ENCODE data around the gene SLC25A41. TPM values are rescaled to one million over a fixed set of nuclear protein-coding genes. Genes with fewer than 3 reads are reported as not detected.

SLC25A41 gene
- total RNA-seq, result 0.36 TPM

DNA sequence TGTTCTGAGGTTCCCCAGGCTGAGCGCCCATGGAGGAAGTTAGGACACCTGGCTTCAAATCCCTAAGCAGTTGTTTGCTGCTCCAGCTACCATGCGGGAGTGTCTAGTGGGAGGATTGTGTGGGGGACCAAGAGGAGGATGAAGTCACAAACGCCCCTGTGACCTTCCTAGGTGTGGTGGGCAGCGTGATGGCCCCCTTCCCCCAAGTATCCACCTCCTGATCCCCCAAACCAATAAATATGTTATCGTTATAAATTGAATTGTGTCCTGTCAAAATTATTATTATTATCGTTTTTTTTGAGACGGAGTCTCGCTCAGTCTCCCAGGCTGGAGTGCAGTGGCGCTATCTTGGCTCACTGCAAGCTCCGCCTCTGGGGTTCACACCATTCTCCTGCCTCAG is at the start of gene SLC25A41:
TSS of gene SLC25A41 (minus strand) at position 101 of the 400 bp plus-strand sequence. CDS start at position 31, 70 bp downstream.
- no peak for ATAC-seq

- no peak for ATAC-seq
Observed at GRCh38 chr19:6483235-6483634, 49.7 kb upstream of the SLC25A41 start.

DNA sequence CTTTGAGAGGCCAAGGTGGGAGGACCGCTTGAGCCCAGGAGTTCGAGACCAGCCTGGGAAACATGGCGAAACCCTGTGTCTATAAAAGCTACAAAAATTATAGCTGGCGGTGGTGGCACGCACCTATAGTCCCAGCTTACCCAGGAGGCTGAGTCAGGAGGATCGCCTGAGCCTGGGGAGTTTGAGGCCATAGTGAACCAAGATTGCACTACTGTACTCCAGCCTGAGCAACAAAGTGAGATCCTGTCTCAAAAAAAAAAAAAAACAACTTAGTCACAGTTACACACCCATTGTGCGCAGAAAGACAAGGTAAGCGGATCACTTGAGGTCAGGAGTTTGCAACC is 48.8 kb upstream of the SLC25A41 start:
- no peak for ATAC-seq

- ATAC-seq, result peak; percentile 39
Observed at GRCh38 chr19:6481541-6482342, 48.2 kb upstream of the SLC25A41 start, which contains the start of gene DENND1C. DENND1C (minus strand) TSS chr19:6481787; CDS start chr19:6481695, 92 bp downstream.

DNA sequence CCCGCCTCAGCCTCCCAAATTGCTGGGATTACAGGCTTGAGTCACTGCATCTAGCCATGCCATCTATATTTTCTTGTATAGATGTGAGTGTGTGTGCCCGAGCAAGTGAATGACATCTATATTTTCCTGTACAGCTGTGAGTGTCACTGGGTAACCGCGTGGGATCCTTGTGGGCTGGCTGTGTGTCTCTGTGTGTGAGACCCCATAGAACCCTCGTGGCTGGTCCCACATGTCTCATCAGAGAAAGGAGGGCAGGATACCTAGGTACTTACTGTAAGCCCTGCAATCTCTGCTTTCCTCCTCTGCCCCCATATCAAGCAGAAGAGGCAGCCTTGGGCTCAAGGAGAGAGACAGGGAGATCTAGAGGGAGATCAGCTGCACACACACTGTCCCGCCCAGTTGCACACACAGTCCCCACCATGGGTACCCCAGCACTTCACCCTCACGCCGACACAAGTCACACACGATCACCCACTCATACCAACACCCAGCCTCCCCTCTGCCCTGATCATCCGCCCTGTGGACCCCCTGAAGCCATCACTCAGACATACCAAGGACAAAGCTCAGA is 47.4 kb upstream of the SLC25A41 start:
- no peak for ATAC-seq

DNA sequence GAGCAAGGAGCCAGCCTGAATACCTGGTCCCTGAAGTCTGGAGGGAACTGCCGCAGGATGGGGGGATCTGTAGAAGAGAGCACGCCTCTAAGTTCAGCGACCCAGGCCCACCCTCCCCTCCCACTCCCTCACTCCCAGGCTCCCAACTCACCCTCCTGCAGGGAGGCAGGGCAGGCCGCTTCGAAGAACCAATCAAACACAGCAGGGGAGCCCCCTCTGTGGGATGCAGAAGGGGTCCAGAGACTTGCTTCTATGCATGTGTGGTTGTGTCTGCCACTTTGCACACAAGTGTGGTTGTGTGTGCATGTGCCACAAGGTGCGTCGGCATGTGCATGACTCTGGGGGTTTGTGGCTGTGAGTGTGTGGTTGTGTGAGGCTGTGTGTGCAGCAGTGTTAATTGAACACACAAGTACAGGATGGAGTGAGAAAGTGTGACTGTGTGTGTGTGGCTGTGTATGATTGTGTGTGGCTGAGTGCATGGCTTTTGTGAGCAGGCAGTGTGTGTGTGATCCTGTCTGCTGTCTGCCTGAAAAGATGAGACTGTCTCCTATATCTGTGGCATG is 46.4 kb upstream of the SLC25A41 start:
- ATAC-seq, result no peak

GRCh38 chr19:6478815-6479214 is 45.3 kb upstream of the SLC25A41 start:
- ATAC-seq, result no peak

DNA sequence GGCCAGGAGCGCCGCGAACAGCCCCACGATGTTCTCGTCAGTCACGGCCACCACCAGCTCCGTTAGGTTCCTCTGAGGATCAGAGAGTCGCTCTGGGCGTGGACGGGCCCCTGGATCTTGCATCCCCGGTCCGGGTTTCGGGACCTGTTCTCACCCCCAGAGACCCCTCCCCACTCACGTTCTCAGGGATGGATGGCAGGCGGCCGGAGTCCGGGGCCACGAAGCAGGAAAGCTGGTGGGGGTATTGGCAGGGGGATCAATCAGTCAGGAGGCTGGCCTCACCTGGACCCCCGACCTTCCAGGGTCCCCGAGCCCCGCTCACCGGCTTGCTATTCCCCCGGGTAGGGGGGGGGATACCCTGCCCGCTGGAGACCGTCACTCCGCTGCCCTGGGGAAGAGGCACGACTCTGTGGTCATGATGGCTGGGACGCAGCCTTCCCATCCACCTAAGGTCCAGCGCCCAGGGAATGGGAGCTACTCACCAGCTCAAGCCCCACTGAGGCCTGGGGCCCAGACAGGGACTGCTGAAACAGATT is 43.4 kb upstream of the SLC25A41 start:
- no peak for ATAC-seq

DNA sequence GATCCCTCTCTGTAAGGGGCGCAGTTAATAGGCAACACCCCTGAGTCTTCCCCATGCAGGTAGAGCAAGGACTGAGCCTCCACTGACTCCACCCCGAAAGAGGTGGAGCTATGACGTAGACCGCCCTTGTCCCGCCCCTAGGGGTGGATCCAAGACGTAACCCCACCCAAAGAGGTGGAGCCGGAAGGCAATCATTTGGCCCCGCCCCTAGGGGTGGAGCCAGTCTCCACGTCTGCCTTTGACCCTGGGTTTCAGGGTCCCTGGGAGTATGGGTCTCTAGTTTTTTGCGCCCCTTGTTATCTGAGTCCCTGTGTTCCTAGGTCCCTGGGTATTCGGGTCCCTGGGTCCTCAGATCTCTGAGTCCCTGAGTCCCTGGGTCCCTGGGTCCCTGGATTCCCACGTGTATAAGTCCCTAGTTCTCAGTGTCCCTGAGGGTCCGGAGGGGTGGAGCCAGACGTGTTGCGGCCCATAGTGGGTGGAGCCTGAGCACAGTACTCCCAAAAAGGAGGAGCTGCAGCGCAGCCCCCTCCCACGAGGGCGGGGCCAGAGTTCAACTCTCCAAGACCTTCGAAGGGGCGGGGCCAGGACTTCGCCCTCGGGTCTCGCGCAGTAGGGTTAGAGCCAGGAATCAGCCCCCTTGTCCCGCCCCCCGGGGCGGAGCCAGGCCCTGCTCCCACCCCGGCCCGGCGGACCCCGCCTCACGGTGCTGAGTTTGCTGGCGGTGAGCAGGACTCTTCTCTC is 42.8 kb upstream of the SLC25A41 start:
- ATAC-seq, result peak; percentile 85

GRCh38 chr19:6475321-6476108 is 42.0 kb upstream of the SLC25A41 start:
- ATAC-seq, result peak; percentile 22

DNA sequence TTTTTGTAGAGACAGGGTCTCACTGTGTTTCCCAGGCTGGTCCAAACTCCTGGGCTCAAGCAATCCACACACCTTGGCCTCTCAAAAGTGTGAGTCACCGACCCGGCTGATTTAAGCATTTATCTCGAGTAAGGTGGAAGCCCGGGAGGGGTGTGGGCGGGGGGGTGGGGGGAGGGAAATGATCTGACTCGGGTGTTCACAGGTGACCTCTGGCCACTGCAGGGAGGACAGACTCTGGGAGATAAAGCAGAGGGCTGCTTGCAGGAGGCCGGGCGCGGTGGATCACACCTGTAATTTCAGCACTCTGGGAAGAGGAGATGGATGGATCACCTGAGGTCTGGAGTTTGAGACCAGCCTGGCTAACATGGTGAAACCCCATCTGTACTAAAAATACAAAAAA is 40.1 kb upstream of the SLC25A41 start:
- ATAC-seq, result no peak

DNA sequence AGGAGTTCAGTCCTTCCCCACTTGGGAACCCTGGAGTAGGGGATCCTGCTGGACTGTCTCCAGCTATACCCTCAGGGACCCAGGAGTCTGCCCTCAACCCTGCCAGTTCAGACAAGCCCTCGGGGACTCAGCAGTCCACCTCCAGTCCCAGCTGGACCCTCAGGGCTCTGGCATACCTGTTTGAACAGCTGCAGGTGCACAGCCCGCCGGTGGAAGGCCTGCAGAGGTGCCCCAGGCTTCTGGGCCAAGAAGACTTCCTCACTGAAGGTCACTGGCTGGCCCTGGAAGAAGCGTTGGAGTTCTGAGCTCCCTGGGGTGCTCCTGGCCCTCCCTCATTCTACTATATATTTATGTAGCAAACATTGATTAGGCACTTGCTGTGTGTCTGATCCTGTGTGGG is 39.1 kb upstream of the SLC25A41 start:
- ATAC-seq, result no peak

GRCh38 chr19:6471076-6471475 is 37.5 kb upstream of the SLC25A41 start:
- ATAC-seq, result no peak

GRCh38 chr19:6470173-6470572 is 36.6 kb upstream of the SLC25A41 start:
- no peak for ATAC-seq

- no peak for ATAC-seq
Observed at GRCh38 chr19:6467384-6467783, 33.8 kb upstream of the SLC25A41 start.

DNA sequence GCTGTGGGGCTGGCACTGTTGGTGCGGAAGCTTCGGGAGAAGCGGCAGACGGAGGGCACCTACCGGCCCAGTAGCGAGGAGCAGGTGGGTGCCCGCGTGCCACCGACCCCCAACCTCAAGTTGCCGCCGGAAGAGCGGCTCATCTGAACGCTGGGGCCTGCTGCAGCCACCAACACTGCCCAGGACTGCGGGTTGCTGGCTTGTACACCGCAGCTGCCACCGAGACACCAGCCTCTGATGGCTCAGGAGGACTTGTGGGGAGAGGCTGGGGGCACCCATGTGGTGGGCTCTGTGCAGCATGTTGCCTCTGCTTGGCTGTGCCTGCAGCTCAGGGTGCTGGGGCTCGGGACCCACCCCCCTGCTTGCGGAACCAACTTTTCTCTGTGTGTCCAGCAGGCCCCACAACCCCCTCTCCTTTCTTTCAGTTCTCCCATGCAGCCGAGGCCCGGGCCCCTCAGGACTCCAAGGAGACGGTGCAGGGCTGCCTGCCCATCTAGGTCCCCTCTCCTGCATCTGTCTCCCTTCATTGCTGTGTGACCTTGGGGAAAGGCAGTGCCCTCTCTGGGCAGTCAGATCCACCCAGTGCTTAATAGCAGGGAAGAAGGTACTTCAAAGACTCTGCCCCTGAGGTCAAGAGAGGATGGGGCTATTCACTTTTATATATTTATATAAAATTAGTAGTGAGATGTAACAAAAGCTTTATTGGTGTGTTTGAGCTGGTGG is 33.1 kb upstream of the SLC25A41 start:
- no peak for ATAC-seq

- no peak for ATAC-seq
Observed at GRCh38 chr19:6465663-6466062, 32.1 kb upstream of the SLC25A41 start.

DNA sequence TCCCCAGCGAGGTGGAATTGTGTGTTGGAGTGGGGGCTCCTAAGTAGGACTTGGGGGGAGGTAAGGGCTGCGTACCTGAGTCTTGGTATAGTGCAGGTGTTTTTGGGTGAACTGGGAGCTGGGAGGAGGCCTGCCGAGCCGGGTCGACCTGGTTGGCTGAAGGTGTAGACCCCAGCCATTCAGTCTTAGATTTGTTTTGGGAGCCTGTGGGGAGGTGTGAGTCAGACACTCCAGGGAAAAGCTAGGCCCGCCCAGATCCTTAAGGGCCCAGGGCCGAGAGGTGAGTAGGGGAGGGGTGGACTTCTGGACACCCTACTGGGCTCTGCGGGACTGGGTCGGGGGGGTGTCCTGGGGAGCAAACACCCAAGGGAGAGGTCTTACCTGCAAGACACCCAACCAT is 31.4 kb upstream of the SLC25A41 start:
- no peak for ATAC-seq

DNA sequence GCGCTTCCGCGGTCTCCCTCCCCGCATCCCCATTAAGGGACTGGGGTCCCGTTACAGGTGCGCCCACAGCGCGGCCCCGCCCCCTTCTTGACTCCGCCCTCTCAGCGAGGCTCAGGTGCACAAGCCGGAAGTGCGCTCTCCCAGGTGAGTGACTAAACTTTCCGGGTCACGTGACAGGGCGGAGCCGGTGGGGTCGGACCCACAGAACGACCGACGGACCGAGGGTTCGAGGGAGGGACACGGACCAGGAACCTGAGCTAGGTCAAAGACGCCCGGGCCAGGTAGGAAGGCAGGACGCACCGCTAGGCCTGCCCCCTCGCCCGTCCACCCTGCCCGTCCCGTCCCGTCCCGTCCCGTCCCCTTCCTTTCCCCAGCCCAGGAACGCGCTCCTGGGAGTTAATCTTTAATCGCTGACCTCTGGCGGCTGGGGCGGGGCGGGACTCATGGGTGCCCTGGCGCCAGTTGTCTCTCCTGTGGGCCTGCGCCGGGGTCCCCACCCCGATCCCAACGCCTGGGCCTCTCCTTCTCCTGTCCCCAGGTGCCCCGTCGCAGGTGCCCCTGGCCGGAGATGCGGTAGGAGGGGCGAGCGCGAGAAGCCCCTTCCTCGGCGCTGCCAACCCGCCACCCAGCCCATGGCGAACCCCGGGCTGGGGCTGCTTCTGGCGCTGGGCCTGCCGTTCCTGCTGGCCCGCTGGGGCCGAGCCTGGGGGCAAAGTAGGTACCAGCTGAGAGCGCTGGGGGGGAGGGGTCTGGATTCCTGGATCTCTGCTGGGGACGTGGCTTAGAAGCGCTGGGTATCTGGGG is 30.7 kb upstream of the SLC25A41 start, which contains the start of gene CRB3:
TSS of gene CRB3 (plus strand) at position 202 of the 804 bp plus-strand sequence. CDS start at position 633, 431 bp downstream.
- ATAC-seq, result peak; percentile 58

All from esophagus mucosa (tissue), 1 donor.